Neural progenitor cell (in vitro differentiated cells): Measurements from ENCODE around the gene ANKMY1. TPM values are rescaled to one million over a fixed set of nuclear protein-coding genes. Genes with fewer than 3 reads are reported as not detected.
A peak's percentile ranks its signal among the peaks of the same experiment; 100 is the strongest.
"Not testable (repeated sequence)": the region's sequence is repeated elsewhere in the genome, so short reads cannot be mapped to it uniquely, and the experiment has no call there.

ENCODE experiments used
- DNase-seq: peaks from one replicate; pipeline ENCODE4 v3.0.0-alpha.2; 2016; ENCODE audit warnings: low spot score
- H2AFZ ChIP-seq: fragments of 200-600 bp; sonication (generic); replicated peaks from 2 replicates; pipeline ENCODE4 v1.6.1; 2016; ENCODE audit warnings: antibody characterized with exemption
- H3F3A ChIP-seq: fragments of 200-600 bp; sonication (generic); 2 replicates; pipeline ENCODE4 v1.6.1; 2016; ENCODE audit warnings: antibody characterized with exemption, low read depth
- H3K27ac ChIP-seq: fragments of 200-600 bp; sonication (generic); 2 replicates; pipeline ENCODE4 v1.5.1; 2016; ENCODE audit warnings: mild to moderate bottlenecking
- H3K27me3 ChIP-seq: fragments of 200-600 bp; sonication (generic); 2 replicates; pipeline ENCODE4 v1.6.1; 2016; ENCODE audit warnings: mild to moderate bottlenecking, moderate library complexity
- H3K36me3 ChIP-seq: fragments of 200-600 bp; sonication (generic); 2 replicates; pipeline ENCODE4 v1.5.1; 2016
- H3K4me1 ChIP-seq: fragments of 200-600 bp; sonication (generic); 2 replicates; pipeline ENCODE4 v1.6.1; 2016; ENCODE audit warnings: mixed run types
- H3K4me2 ChIP-seq: fragments of 200-600 bp; sonication (generic); 2 replicates; pipeline ENCODE4 v1.6.1; 2016
- H3K4me3 ChIP-seq: fragments of 200-600 bp; sonication (generic); 2 replicates; pipeline ENCODE4 v1.5.1; 2016
- H3K79me2 ChIP-seq: fragments of 200-600 bp; sonication (generic); 2 replicates; pipeline ENCODE4 v1.6.1; 2016; ENCODE audit warnings: low read depth
- H3K9ac ChIP-seq: fragments of 200-600 bp; sonication (generic); 2 replicates; pipeline ENCODE4 v1.6.1; 2016
- H3K9me3 ChIP-seq: fragments of 200-600 bp; sonication (generic); 2 replicates; pipeline ENCODE4 v1.5.1; 2016; ENCODE audit warnings: low read depth
- H4K20me1 ChIP-seq: fragments of 200-600 bp; sonication (generic); 2 replicates; pipeline ENCODE4 v1.6.1; 2016; ENCODE audit warnings: low read depth
- H3K27ac Mint-ChIP-seq: 3 replicates; pipeline ENCODE4 v1.8.0; 2021; ENCODE audit warnings: mixed read lengths
- H3K27me3 Mint-ChIP-seq: 2 replicates; pipeline ENCODE4 v1.8.0; 2022; ENCODE audit warnings: low read depth, mild to moderate bottlenecking, inconsistent platforms, moderate library complexity, mixed read lengths; ENCODE audit not compliant: insufficient read depth
- H3K36me3 Mint-ChIP-seq: 3 replicates; pipeline ENCODE4 v1.8.0; 2021; ENCODE audit warnings: mixed read lengths
- H3K4me1 Mint-ChIP-seq: 3 replicates; pipeline ENCODE4 v1.8.0; 2021; ENCODE audit warnings: mixed read lengths
- H3K4me3 Mint-ChIP-seq: 3 replicates; pipeline ENCODE4 v1.8.0; 2021; ENCODE audit warnings: mild to moderate bottlenecking, moderate library complexity, mixed read lengths
- H3K9me3 Mint-ChIP-seq: 3 replicates; pipeline ENCODE4 v1.8.0; 2020; ENCODE audit warnings: mixed read lengths
- CTCF ChIP-seq: fragments of 200-600 bp; sonication (generic); IDR thresholded peaks from 2 replicates; pipeline ENCODE4 v1.5.1; 2017; ENCODE audit warnings: antibody characterized with exemption, mild to moderate bottlenecking
- EZH2 ChIP-seq: fragments of 200-600 bp; sonication (generic); IDR thresholded peaks from 2 replicates; pipeline ENCODE4 v1.6.1; 2017; ENCODE audit warnings: antibody characterized with exemption, mild to moderate bottlenecking, moderate library complexity
- EZH2phosphoT487 ChIP-seq: fragments of 200-600 bp; sonication (generic); IDR thresholded peaks from 2 replicates; pipeline ENCODE4 v1.6.1; 2017; ENCODE audit warnings: antibody characterized with exemption
- total RNA-seq: library from RNA; depleted of rRNA; stranded (reverse); fragments of >200 nt; gene quantifications from 2 replicates; pipeline ENCODE4 v1.2.3, GENCODE V29; 2015; ENCODE audit warnings: low replicate concordance

The ANKMY1 gene
- total RNA-seq, 1 donor from 2014 or later: 4.2 TPM

- H3K4me1 ChIP-seq, H3K27me3 ChIP-seq, H3K27me3 Mint-ChIP-seq, H3K4me3 Mint-ChIP-seq, H3K4me3 ChIP-seq, H3K9ac ChIP-seq, H3F3A ChIP-seq, H3K9me3 ChIP-seq, H3K79me2 ChIP-seq, H3K4me2 ChIP-seq, H3K27ac Mint-ChIP-seq, H3K36me3 ChIP-seq, H3K9me3 Mint-ChIP-seq, H4K20me1 ChIP-seq, H2AFZ ChIP-seq, H3K4me1 Mint-ChIP-seq, H3K27ac ChIP-seq: not testable (repeated sequence)
- DNase-seq: peak; percentile 56
- H3K36me3 Mint-ChIP-seq: peaks cover 14% of the 10 kb centered on the region
- TF ChIP-seq CTCF: peak; percentile 47
Observed at GRCh38 chr2:240497082-240497481, 60.7 kb downstream of the ANKMY1 start.

GRCh38 chr2:240494942-240495341 is 62.8 kb downstream of the ANKMY1 start:
- not testable (repeated sequence) for H3K27me3 Mint-ChIP-seq, H2AFZ ChIP-seq, H3K79me2 ChIP-seq, H3K9ac ChIP-seq, H3K4me2 ChIP-seq, H4K20me1 ChIP-seq, H3K36me3 ChIP-seq, H3K4me3 ChIP-seq, H3F3A ChIP-seq, H3K4me1 ChIP-seq, H3K27ac Mint-ChIP-seq, H3K4me3 Mint-ChIP-seq, H3K27me3 ChIP-seq, H3K4me1 Mint-ChIP-seq, H3K27ac ChIP-seq
- peak; percentile 41 for TF ChIP-seq CTCF
- Mint-ChIP-seq H3K36me3 (peaks cover 17% of the 10 kb centered on the region), H3K9me3 (peaks cover 19% of the 10 kb centered on the region)
- H3K9me3 ChIP-seq: peaks cover 12% of the 10 kb centered on the region
- DNase-seq: peak; percentile 42

GRCh38 chr2:240494194-240494793 is 63.5 kb downstream of the ANKMY1 start:
- Histone ChIP-seq H3K9me3 (peaks cover 12% of the 10 kb centered on the region), H3K4me1 (no peaks in the 10 kb centered on the region), H3K27me3 (no peaks in the 10 kb centered on the region), H3K36me3 (no peaks in the 10 kb centered on the region), H2AFZ (no peak overlapping the region), H3K79me2 (no peaks in the 10 kb centered on the region), H3F3A (no peaks in the 10 kb centered on the region), H3K27ac (no peak overlapping the region), H4K20me1 (no peaks in the 10 kb centered on the region), H3K9ac (no peak overlapping the region), H3K4me2 (no peak overlapping the region), H3K4me3 (no peak overlapping the region)
- no peak overlapping the region for H3K27ac Mint-ChIP-seq
- TF ChIP-seq EZH2: no peak
- TF ChIP-seq CTCF: no peak
- H3K27me3 Mint-ChIP-seq: no peaks in the 10 kb centered on the region
- H3K4me3 Mint-ChIP-seq: no peak overlapping the region
- DNase-seq: no peak
- H3K9me3 Mint-ChIP-seq: peaks cover 25% of the 10 kb centered on the region
- H3K36me3 Mint-ChIP-seq: peaks cover 17% of the 10 kb centered on the region
- H3K4me1 Mint-ChIP-seq: no peaks in the 10 kb centered on the region

- no peak overlapping the region for H3K27ac Mint-ChIP-seq
- H3K4me1 Mint-ChIP-seq: no peaks in the 10 kb centered on the region
- Histone ChIP-seq H3K4me3 (no peak overlapping the region), H3K36me3 (no peaks in the 10 kb centered on the region), H3K4me2 (no peak overlapping the region), H3K27ac (no peak overlapping the region), H3F3A (no peaks in the 10 kb centered on the region), H3K79me2 (no peaks in the 10 kb centered on the region), H3K9ac (no peak overlapping the region), H4K20me1 (no peaks in the 10 kb centered on the region), H3K27me3 (no peaks in the 10 kb centered on the region), H3K4me1 (no peaks in the 10 kb centered on the region), H3K9me3 (peaks cover 12% of the 10 kb centered on the region), H2AFZ (no peak overlapping the region)
- no peaks in the 10 kb centered on the region for H3K27me3 Mint-ChIP-seq
- no peak for TF ChIP-seq CTCF
- no peak for TF ChIP-seq EZH2
- no peak for TF ChIP-seq EZH2phosphoT487
- peaks cover 17% of the 10 kb centered on the region for H3K36me3 Mint-ChIP-seq
- DNase-seq: no peak
- H3K4me3 Mint-ChIP-seq: no peak overlapping the region
- peaks cover 39% of the 10 kb centered on the region for H3K9me3 Mint-ChIP-seq
Observed at GRCh38 chr2:240491483-240491882, 66.3 kb downstream of the ANKMY1 start.
